Suprapubic skin (tissue), 4 donors: ENCODE results near the gene MACC1.

Experiments
- EP300 ChIP-seq: sonication (generic); formaldehyde crosslinking; IDR thresholded peaks from one replicate; pipeline ENCODE4 v1.6.1; 2017; ENCODE audit warnings: antibody characterized with exemption
- POLR2A ChIP-seq, 2 donors: fragments of 450-650 bp; IDR thresholded peaks; one replicate each; pipeline ENCODE4 v1.6.1; 2017; ENCODE audit warnings: antibody characterized with exemption in 2 of 2, mild to moderate bottlenecking in 2 of 2, moderate library complexity in 2 of 2
- POLR2AphosphoS5 ChIP-seq, 3 donors: sonication (generic); formaldehyde crosslinking; IDR thresholded peaks; one replicate each; pipeline ENCODE4 v1.6.1; 2017; ENCODE audit warnings: antibody characterized with exemption in 3 of 3
- TF ChIP-seq, protein P1 (sequence below), 2 donors: fragments of 200-600 bp in 1 of 2; fragments of 450-650 bp in 1 of 2; sonication (generic) in 1 of 2; IDR thresholded peaks; one replicate each; pipeline ENCODE4 v1.5.1; 2016 to 2019; ENCODE audit warnings: antibody characterized with exemption in 2 of 2, mild to moderate bottlenecking in 1 of 2, moderate library complexity in 1 of 2

DNA sequence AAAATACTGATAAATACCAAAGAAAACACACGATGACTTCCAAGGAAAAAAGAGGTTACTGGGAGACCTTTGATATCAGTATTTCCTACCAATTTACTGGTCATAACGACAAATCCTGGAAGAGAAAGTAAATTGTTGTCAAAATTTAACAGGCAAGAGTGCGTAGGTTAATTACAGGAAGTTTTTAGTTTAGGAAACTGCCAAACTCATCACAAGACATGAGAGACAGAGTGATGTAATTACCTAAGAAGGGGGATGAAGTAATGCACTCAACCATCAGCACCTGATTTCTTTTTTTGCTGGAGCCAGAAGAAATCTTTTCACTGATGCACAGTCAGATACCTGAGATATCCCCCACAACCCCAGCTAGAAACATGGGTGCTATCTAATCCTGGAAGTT, 16.8 kb downstream of the MACC1 start:
- TF ChIP-seq, protein P1, sequence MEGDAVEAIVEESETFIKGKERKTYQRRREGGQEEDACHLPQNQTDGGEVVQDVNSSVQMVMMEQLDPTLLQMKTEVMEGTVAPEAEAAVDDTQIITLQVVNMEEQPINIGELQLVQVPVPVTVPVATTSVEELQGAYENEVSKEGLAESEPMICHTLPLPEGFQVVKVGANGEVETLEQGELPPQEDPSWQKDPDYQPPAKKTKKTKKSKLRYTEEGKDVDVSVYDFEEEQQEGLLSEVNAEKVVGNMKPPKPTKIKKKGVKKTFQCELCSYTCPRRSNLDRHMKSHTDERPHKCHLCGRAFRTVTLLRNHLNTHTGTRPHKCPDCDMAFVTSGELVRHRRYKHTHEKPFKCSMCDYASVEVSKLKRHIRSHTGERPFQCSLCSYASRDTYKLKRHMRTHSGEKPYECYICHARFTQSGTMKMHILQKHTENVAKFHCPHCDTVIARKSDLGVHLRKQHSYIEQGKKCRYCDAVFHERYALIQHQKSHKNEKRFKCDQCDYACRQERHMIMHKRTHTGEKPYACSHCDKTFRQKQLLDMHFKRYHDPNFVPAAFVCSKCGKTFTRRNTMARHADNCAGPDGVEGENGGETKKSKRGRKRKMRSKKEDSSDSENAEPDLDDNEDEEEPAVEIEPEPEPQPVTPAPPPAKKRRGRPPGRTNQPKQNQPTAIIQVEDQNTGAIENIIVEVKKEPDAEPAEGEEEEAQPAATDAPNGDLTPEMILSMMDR (IDR thresholded peaks at IDR 0.05): no peak
- TF ChIP-seq POLR2AphosphoS5 (IDR thresholded peaks at IDR 0.05) (no peak), EP300 (no peak), POLR2A (IDR thresholded peaks at IDR 0.05) (no peak)
